ENCODE data around the gene ARHGAP12.

ARHGAP12 gene

DNA sequence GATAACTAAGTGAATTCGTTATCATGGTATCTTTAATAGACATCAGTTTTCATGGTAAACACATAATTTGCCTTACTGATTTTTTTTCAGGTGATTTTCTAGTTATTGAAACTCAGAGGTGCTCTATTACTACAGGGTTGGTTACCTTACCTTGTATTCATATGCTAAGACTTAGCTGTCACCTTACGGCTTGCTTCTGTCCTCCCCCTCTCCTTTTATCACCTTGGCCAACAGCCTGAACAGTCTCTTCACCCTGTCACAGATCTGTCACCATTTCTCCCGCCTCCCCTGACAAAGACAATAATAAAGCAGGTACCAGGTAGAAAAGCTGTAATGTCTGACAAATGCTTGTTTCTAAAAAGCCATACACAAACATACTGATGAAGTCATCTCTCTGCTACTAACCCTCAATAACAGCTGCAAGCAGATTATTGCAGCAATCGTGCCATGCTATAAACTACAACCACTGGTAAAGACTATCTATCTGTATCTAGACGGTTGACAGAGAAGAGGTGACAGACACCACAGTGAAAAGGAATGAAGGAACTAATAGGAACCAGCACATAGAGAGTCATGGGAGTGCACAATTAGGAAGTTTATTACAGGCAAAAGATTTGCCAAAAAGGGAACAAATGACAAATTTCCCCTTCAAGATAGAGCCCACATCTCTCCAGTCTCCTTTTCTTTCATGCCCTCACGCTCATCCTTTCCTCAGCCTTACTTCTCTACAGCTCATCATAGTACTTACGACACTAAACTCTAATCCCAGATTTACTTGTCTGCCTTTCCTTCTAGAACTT, 57.2 kb downstream of the ARHGAP12 start:
- Histone ChIP-seq H3K9me3 (ENCODE audit: control insufficient read depth in 5 of 5, low read length in 5 of 5) (no peaks in the 10 kb centered on the region), H3K9ac (ENCODE audit: low read length in 5 of 5) (no peak overlapping the region), H3K27me3 (ENCODE audit: control insufficient read depth in 5 of 5, insufficient read depth in 4 of 5, low read length in 5 of 5) (no peaks in the 10 kb centered on the region), H3K4me3 (ENCODE audit: low read depth in 1 of 5, low read length in 5 of 5) (no peak overlapping the region), H3K36me3 (ENCODE audit: control insufficient read depth in 5 of 5, insufficient read depth in 5 of 5, low read length in 5 of 5) (no peaks in the 10 kb centered on the region), H3K27ac (ENCODE audit: low read depth, low read length) (no peak overlapping the region), H3K4me1 (ENCODE audit: control insufficient read depth in 5 of 5, insufficient read depth in 5 of 5, low read length in 5 of 5) (peaks cover 0 to 16% (median 1%) of the 10 kb centered on the region in 5 donors)

DNA sequence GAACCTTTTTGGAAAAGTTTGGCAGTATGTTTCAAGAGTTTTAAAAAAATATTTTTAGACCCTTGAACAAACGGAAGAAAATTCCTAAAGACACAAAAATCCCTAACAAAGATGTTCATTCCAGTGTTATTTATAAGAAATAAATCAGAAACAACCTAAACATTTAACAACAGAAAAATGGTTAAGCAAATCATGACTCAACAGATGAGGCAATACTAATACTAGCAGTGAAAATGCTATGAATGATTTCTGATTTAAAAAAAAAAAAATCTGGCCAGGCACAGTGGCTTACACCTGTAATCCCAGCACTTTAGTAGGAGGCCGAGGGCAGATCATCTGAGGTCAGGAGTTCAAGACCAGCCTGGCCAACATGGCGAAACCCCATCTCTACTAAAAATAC, 61.0 kb downstream of the ARHGAP12 start:
- H3K36me3 ChIP-seq (ENCODE audit: control insufficient read depth in 5 of 5, insufficient read depth in 5 of 5, low read length in 5 of 5): no peaks in the 10 kb centered on the region
- H3K27ac ChIP-seq (ENCODE audit: low read depth, low read length): no peak overlapping the region
- no peaks in the 10 kb centered on the region for H3K9me3 ChIP-seq (ENCODE audit: control insufficient read depth in 5 of 5, low read length in 5 of 5)
- H3K4me3 ChIP-seq (ENCODE audit: low read depth in 1 of 5, low read length in 5 of 5): no peak overlapping the region
- H3K27me3 ChIP-seq (ENCODE audit: control insufficient read depth in 5 of 5, insufficient read depth in 4 of 5, low read length in 5 of 5): no peaks in the 10 kb centered on the region
- H3K9ac ChIP-seq (ENCODE audit: low read length in 5 of 5): no peak overlapping the region
- peaks cover 2 to 23% (median 15%) of the 10 kb centered on the region in 5 donors for H3K4me1 ChIP-seq (ENCODE audit: control insufficient read depth in 5 of 5, insufficient read depth in 5 of 5, low read length in 5 of 5)

DNA sequence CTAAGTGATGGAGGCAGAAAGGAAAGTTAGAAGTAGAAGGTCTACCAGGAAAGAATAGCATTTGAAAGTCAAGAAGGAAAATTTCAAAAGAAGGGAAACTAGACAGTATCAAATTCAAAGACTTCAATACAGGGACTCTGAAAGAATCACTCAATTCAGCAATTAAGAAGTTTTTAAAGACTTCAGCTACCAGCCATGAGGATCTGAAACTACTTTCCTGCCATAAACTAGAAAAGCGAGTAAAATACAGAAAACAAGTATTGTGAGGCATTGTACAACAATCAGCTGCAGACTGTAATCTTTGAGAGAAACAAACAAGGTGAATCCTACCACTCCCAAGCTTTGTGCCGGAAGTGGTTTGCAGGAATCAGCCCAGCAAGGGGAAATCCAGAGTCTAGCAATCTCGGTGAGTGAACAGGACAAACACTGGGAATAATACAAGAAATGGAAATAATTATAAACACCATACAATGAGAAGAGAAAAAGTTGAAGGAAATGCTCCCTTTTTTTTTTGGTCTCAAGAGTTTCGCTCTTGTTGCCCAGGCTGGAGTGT, 62.4 kb downstream of the ARHGAP12 start:
- H3K27me3 ChIP-seq (ENCODE audit: control insufficient read depth in 5 of 5, insufficient read depth in 4 of 5, low read length in 5 of 5): no peaks in the 10 kb centered on the region
- peaks cover 5 to 26% (median 18%) of the 10 kb centered on the region in 5 donors for H3K4me1 ChIP-seq (ENCODE audit: control insufficient read depth in 5 of 5, insufficient read depth in 5 of 5, low read length in 5 of 5)
- H3K9ac ChIP-seq (ENCODE audit: low read length in 5 of 5): no peak overlapping the region
- H3K36me3 ChIP-seq (ENCODE audit: control insufficient read depth in 5 of 5, insufficient read depth in 5 of 5, low read length in 5 of 5): peaks cover 0 to 2% (median under 1%) of the 10 kb centered on the region in 5 donors
- H3K4me3 ChIP-seq (ENCODE audit: low read depth in 1 of 5, low read length in 5 of 5): no peak overlapping the region
- no peaks in the 10 kb centered on the region for H3K9me3 ChIP-seq (ENCODE audit: control insufficient read depth in 5 of 5, low read length in 5 of 5)
- H3K27ac ChIP-seq (ENCODE audit: low read depth, low read length): peak overlapping the region; percentile 9

DNA sequence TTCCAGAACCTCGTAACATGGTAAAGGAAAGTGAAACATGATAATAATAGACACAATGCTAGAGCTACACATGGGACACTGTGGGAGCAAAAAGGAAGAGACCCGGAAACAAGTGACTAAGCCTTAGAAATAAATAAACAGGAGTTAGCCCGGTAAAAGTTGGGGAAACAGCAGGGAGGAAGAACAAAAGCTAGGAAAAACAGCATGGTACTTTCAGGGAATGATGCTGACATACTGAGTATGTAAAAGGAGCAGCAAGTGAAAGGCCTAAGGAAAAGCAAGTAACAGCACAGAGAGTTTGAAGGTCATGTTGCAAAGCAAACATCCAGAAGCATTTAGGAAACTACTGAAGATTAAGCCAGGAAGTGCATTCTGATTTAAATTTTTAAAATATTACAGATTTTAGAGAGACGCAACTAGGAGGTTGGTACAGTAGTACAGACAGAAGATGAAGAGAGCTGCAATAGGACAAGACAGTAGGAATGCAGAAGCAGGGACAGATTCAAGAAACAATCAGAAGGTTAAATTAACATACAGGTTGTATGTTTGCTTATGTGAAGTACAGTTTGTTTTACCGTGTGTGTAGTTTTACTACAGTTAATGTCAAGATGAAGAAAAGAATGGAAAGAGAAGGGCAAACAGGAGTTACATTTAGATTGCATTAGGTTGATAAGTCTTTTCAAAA, 63.7 kb downstream of the ARHGAP12 start:
- Histone ChIP-seq H3K9ac (ENCODE audit: low read length in 5 of 5) (peak overlapping the region in 1 of 5 donors; percentile 41), H3K4me3 (ENCODE audit: low read depth in 1 of 5, low read length in 5 of 5) (peak overlapping the region in 3 of 5 donors; percentile 12 to 39 (median 34)), H3K36me3 (ENCODE audit: control insufficient read depth in 5 of 5, insufficient read depth in 5 of 5, low read length in 5 of 5) (peaks cover 0 to 11% (median 6%) of the 10 kb centered on the region in 5 donors), H3K27me3 (ENCODE audit: control insufficient read depth in 5 of 5, insufficient read depth in 4 of 5, low read length in 5 of 5) (no peaks in the 10 kb centered on the region), H3K9me3 (ENCODE audit: control insufficient read depth in 5 of 5, low read length in 5 of 5) (no peaks in the 10 kb centered on the region), H3K27ac (ENCODE audit: low read depth, low read length) (peak overlapping the region; percentile 70), H3K4me1 (ENCODE audit: control insufficient read depth in 5 of 5, insufficient read depth in 5 of 5, low read length in 5 of 5) (peaks cover 5 to 26% (median 17%) of the 10 kb centered on the region in 5 donors)

DNA sequence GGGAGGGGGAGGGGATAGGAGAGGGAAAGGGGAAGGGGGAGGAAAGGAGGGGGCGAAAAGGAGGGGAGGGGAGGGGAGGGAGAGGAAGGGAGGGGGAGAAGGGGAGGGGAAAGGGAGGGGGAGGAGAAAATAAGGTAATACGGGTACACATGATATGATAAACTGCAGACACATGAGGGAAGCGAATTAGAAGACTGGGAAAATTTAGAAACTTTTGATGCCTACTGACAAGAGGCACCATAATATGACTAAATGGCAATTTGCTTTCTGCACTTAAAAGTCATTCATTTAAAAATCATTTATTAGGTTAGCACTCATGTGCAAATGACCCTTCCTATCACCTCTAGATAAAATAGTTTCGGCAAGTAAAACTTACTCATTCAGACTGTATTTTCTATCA, 73.6 kb downstream of the ARHGAP12 start:
- Histone ChIP-seq H3K4me1 (ENCODE audit: control insufficient read depth in 5 of 5, insufficient read depth in 5 of 5, low read length in 5 of 5) (no peaks in the 10 kb centered on the region), H3K27me3 (ENCODE audit: control insufficient read depth in 5 of 5, insufficient read depth in 4 of 5, low read length in 5 of 5) (no peaks in the 10 kb centered on the region), H3K9ac (ENCODE audit: low read length in 5 of 5) (no peak overlapping the region), H3K4me3 (ENCODE audit: low read depth in 1 of 5, low read length in 5 of 5) (no peak overlapping the region), H3K36me3 (ENCODE audit: control insufficient read depth in 5 of 5, insufficient read depth in 5 of 5, low read length in 5 of 5) (peaks cover 7 to 14% (median 9%) of the 10 kb centered on the region in 5 donors), H3K9me3 (ENCODE audit: control insufficient read depth in 5 of 5, low read length in 5 of 5) (no peaks in the 10 kb centered on the region), H3K27ac (ENCODE audit: low read depth, low read length) (no peak overlapping the region)

DNA sequence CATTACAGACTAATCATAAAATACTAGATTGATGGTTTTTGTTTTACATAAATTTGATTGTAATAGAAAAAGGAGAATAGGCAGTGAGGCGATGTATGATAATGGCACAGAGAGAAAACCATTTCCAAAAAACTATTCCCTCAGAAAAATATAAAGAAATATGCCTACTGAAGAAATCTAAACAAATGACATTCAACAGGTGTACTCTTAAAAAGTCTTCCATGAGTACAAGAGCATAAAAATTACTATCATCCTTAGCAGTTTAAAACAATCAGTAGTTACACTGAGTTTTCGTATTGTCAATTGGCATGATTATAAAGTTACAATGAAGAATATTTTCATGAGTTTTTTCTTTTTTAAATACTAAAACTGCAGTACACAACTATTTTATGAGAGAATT, 75.0 kb downstream of the ARHGAP12 start:
- Histone ChIP-seq H3K4me1 (ENCODE audit: control insufficient read depth in 5 of 5, insufficient read depth in 5 of 5, low read length in 5 of 5) (no peaks in the 10 kb centered on the region), H3K36me3 (ENCODE audit: control insufficient read depth in 5 of 5, insufficient read depth in 5 of 5, low read length in 5 of 5) (peaks cover 3 to 8% (median 4%) of the 10 kb centered on the region in 5 donors), H3K9ac (ENCODE audit: low read length in 5 of 5) (no peak overlapping the region), H3K27ac (ENCODE audit: low read depth, low read length) (no peak overlapping the region), H3K9me3 (ENCODE audit: control insufficient read depth in 5 of 5, low read length in 5 of 5) (no peaks in the 10 kb centered on the region), H3K27me3 (ENCODE audit: control insufficient read depth in 5 of 5, insufficient read depth in 4 of 5, low read length in 5 of 5) (no peaks in the 10 kb centered on the region), H3K4me3 (ENCODE audit: low read depth in 1 of 5, low read length in 5 of 5) (no peak overlapping the region)

DNA sequence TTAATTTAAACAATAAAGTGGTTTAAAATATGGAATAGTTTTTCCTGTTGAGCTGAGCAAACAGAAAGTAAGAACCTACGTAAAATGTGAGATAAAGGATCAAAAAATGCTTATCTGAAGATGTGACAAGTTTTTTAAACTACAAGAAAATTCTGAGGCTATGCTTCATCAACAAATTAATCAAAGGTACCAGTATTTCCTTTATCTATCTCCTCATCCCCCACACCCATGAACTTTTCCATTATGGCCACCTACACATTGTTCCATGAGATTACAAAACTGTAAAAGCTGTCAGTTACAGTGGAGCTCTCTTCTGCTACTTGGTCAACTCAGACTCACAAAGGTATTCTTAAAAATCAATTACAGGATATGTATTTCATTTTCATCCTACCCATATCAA, 77.4 kb downstream of the ARHGAP12 start:
- H3K36me3 ChIP-seq (ENCODE audit: control insufficient read depth in 5 of 5, insufficient read depth in 5 of 5, low read length in 5 of 5): peaks cover 0 to 8% (median 3%) of the 10 kb centered on the region in 5 donors
- H3K4me3 ChIP-seq (ENCODE audit: low read depth in 1 of 5, low read length in 5 of 5): no peak overlapping the region
- no peak overlapping the region for H3K9ac ChIP-seq (ENCODE audit: low read length in 5 of 5)
- no peak overlapping the region for H3K27ac ChIP-seq (ENCODE audit: low read depth, low read length)
- H3K9me3 ChIP-seq (ENCODE audit: control insufficient read depth in 5 of 5, low read length in 5 of 5): no peaks in the 10 kb centered on the region
- no peaks in the 10 kb centered on the region for H3K4me1 ChIP-seq (ENCODE audit: control insufficient read depth in 5 of 5, insufficient read depth in 5 of 5, low read length in 5 of 5)
- no peaks in the 10 kb centered on the region for H3K27me3 ChIP-seq (ENCODE audit: control insufficient read depth in 5 of 5, insufficient read depth in 4 of 5, low read length in 5 of 5)

DNA sequence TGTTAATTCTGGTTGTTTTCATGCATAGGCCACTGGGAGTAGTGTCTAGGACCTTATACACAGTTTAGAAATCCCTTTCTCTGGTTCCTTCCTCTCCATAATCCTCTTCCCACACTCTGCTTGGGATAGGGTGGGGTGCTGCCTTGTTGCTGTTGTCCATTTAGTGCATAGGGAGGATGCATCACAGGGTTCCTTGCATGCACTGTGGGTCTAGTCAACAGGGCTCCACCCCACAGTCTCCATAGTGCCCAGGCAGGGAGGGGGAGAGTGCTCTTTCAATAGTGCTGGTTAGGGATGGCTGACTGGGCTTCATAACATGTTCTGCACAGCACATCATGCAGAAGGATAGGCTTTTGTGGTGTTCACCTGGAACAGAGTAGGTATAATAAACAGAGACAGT, 81.1 kb downstream of the ARHGAP12 start:
- Histone ChIP-seq H3K9ac (ENCODE audit: low read length in 5 of 5) (no peak overlapping the region), H3K36me3 (ENCODE audit: control insufficient read depth in 5 of 5, insufficient read depth in 5 of 5, low read length in 5 of 5) (peaks cover 0 to 8% (median 3%) of the 10 kb centered on the region in 5 donors), H3K4me3 (ENCODE audit: low read depth in 1 of 5, low read length in 5 of 5) (no peak overlapping the region), H3K9me3 (ENCODE audit: control insufficient read depth in 5 of 5, low read length in 5 of 5) (no peaks in the 10 kb centered on the region), H3K27ac (ENCODE audit: low read depth, low read length) (no peak overlapping the region), H3K4me1 (ENCODE audit: control insufficient read depth in 5 of 5, insufficient read depth in 5 of 5, low read length in 5 of 5) (no peaks in the 10 kb centered on the region), H3K27me3 (ENCODE audit: control insufficient read depth in 5 of 5, insufficient read depth in 4 of 5, low read length in 5 of 5) (no peaks in the 10 kb centered on the region)

DNA sequence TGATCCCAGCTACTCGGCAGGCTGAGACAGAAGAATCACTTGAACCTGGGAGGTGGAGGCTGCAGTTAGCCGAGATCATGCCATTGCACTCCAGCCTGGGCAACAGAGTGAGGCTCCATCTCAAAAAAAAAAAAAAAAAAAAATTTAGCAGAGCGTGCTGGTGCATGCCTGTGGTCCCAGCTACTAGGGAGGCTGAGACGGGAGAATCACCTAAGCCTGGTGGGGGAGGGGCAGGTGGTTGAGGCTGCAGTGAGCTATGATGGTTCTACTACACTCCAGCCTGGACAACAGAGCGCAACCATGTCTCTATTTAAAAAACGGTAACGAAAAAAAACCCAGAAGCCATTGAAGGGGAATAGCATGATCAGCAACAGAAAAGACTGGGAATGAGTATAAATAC, 89.9 kb downstream of the ARHGAP12 start:
- no peak overlapping the region for H3K4me3 ChIP-seq (ENCODE audit: low read depth in 1 of 5, low read length in 5 of 5)

DNA sequence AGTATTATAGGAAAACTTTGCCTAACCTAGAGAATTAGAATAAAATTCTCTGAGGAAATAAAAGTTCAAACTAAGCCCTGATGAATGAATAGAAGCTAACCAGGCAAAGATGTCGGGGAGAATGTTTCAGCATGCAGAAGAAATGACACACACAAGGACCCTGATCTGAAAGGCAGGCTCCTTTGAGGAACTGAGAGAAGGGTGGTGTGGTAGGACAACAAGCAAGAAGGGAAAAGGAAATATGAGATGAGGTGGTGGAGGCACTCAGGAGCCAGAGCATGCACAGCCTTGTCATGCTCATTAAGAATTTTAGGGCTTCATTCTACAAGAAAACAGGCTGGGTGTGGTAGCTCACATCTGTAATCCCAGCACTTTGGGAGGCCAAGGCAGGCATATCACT, 90.6 kb downstream of the ARHGAP12 start:
- Histone ChIP-seq H3K36me3 (ENCODE audit: control insufficient read depth in 5 of 5, insufficient read depth in 5 of 5, low read length in 5 of 5) (peaks cover 0 to 7% (median 0%) of the 10 kb centered on the region in 5 donors), H3K9me3 (ENCODE audit: control insufficient read depth in 5 of 5, low read length in 5 of 5) (no peaks in the 10 kb centered on the region), H3K27ac (ENCODE audit: low read depth, low read length) (no peak overlapping the region), H3K27me3 (ENCODE audit: control insufficient read depth in 5 of 5, insufficient read depth in 4 of 5, low read length in 5 of 5) (no peaks in the 10 kb centered on the region), H3K9ac (ENCODE audit: low read length in 5 of 5) (no peak overlapping the region), H3K4me3 (ENCODE audit: low read depth in 1 of 5, low read length in 5 of 5) (no peak overlapping the region), H3K4me1 (ENCODE audit: control insufficient read depth in 5 of 5, insufficient read depth in 5 of 5, low read length in 5 of 5) (peaks cover 0 to 3% (median 0%) of the 10 kb centered on the region in 5 donors)

More for the DNA sequence above, 89.9 kb downstream of the ARHGAP12 start:
- H3K27ac ChIP-seq (ENCODE audit: low read depth, low read length): no peak overlapping the region
- no peaks in the 10 kb centered on the region for H3K4me1 ChIP-seq (ENCODE audit: control insufficient read depth in 5 of 5, insufficient read depth in 5 of 5, low read length in 5 of 5)
- H3K27me3 ChIP-seq (ENCODE audit: control insufficient read depth in 5 of 5, insufficient read depth in 4 of 5, low read length in 5 of 5): no peaks in the 10 kb centered on the region
- peaks cover 0 to 7% (median 0%) of the 10 kb centered on the region in 5 donors for H3K36me3 ChIP-seq (ENCODE audit: control insufficient read depth in 5 of 5, insufficient read depth in 5 of 5, low read length in 5 of 5)
- no peaks in the 10 kb centered on the region for H3K9me3 ChIP-seq (ENCODE audit: control insufficient read depth in 5 of 5, low read length in 5 of 5)
- no peak overlapping the region for H3K9ac ChIP-seq (ENCODE audit: low read length in 5 of 5)

All from subcutaneous abdominal adipose tissue (tissue), 5 donors.